Sigmoid colon (tissue), 4 donors: ENCODE measurements around the gene AIMP1.

Experiments used
- EP300 ChIP-seq, 4 donors: sonication (generic); formaldehyde crosslinking; IDR thresholded peaks; one replicate each; pipeline ENCODE4 v1.6.1; 2017; ENCODE audit warnings: antibody characterized with exemption in 4 of 4
- POLR2A ChIP-seq, 2 donors: fragments of 450-650 bp; IDR thresholded peaks; one replicate each; pipeline ENCODE4 v1.6.1; 2016; ENCODE audit warnings: antibody characterized with exemption in 2 of 2, mild to moderate bottlenecking in 2 of 2, moderate library complexity in 2 of 2
- POLR2AphosphoS5 ChIP-seq, 4 donors: sonication (generic); formaldehyde crosslinking; IDR thresholded peaks; one replicate each; pipeline ENCODE4 v1.6.1; 2017; ENCODE audit warnings: antibody characterized with exemption in 4 of 4
- TF ChIP-seq, protein P1 (sequence below), 4 experiments: fragments of 450-650 bp in 3 of 4; fragments of 200-600 bp in 1 of 4; IDR thresholded peaks; one replicate each; pipeline ENCODE4 v1.5.1; 2016 to 2019; ENCODE audit warnings: antibody characterized with exemption in 4 of 4, mild to moderate bottlenecking in 3 of 4, moderate library complexity in 2 of 4

DNA sequence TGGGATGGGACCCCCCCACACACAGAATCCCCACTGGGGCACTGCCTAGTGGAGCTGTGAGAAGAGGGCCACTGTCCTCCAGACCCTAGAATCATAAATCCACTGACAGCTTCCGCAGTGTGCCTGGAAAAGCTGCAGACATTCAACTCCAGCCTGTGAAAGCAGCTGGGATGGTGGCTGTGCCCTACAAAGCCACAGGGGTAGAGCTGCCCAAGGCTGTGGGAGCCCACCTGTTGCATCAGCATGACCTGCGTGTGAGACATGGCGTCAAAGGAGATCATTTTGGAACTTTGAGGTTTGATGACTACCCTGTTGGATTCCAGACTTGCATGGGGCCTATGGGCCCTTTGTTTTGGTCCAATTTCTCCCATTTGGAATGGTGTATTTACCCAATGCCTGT, 22.3 kb downstream of the AIMP1 start:
- TF ChIP-seq, protein P1, sequence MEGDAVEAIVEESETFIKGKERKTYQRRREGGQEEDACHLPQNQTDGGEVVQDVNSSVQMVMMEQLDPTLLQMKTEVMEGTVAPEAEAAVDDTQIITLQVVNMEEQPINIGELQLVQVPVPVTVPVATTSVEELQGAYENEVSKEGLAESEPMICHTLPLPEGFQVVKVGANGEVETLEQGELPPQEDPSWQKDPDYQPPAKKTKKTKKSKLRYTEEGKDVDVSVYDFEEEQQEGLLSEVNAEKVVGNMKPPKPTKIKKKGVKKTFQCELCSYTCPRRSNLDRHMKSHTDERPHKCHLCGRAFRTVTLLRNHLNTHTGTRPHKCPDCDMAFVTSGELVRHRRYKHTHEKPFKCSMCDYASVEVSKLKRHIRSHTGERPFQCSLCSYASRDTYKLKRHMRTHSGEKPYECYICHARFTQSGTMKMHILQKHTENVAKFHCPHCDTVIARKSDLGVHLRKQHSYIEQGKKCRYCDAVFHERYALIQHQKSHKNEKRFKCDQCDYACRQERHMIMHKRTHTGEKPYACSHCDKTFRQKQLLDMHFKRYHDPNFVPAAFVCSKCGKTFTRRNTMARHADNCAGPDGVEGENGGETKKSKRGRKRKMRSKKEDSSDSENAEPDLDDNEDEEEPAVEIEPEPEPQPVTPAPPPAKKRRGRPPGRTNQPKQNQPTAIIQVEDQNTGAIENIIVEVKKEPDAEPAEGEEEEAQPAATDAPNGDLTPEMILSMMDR (IDR thresholded peaks at IDR 0.05), result no peak
- no peak for TF ChIP-seq POLR2A (IDR thresholded peaks at IDR 0.05)
- TF ChIP-seq EP300 (IDR thresholded peaks at IDR 0.05), result no peak
- no peak for TF ChIP-seq POLR2AphosphoS5 (IDR thresholded peaks at IDR 0.05)
